Neural cell (in vitro differentiated cells): ENCODE data around the gene SPATA3. TPM values are rescaled to one million over a fixed set of nuclear protein-coding genes. Genes with fewer than 3 reads are reported as not detected.

Experiments used
- H2AFZ ChIP-seq: fragments of 200-600, 300-800 bp; sonication (generic), shearing (Covaris generic); 2 replicates; pipeline ENCODE4 v1.6.0; 2014; ENCODE audit warnings: low read depth, mild to moderate bottlenecking, antibody characterized with exemption, low read length, moderate library complexity
- H3F3A ChIP-seq: fragments of 200-600 bp; shearing (Covaris generic); 2 replicates; pipeline ENCODE4 v1.6.1; 2016; ENCODE audit warnings: mild to moderate bottlenecking, moderate library complexity, mixed read lengths, antibody characterized with exemption, low read length; ENCODE audit not compliant: insufficient read depth, poor library complexity, severe bottlenecking
- H3K27ac ChIP-seq: fragments of 200-600, 300-800 bp; sonication (generic), shearing (Covaris generic); 2 replicates; pipeline ENCODE4 v1.5.1; 2014; ENCODE audit warnings: mild to moderate bottlenecking, low read length, moderate library complexity
- H3K27me3 ChIP-seq: fragments of 300-800, 200-600 bp; sonication (generic), shearing (Covaris generic); 2 replicates; pipeline ENCODE4 v1.6.0; 2014; ENCODE audit warnings: mild to moderate bottlenecking, low read depth, low read length, moderate library complexity; ENCODE audit not compliant: insufficient read depth
- H3K36me3 ChIP-seq: fragments of 300-800, 200-600 bp; sonication (generic), shearing (Covaris generic); 2 replicates; pipeline ENCODE4 v1.5.1; 2014; ENCODE audit warnings: mild to moderate bottlenecking, antibody characterized with exemption, low read length, moderate library complexity; ENCODE audit not compliant: insufficient read depth
- H3K4me2 ChIP-seq: fragments of 300-800, 200-600 bp; sonication (generic), shearing (Covaris generic); 2 replicates; pipeline ENCODE4 v1.6.0; 2014; ENCODE audit warnings: mild to moderate bottlenecking, low read length
- H3K4me3 ChIP-seq: fragments of 300-800, 200-600 bp; sonication (generic), shearing (Covaris generic); 2 replicates; pipeline ENCODE4 v1.5.1; 2014; ENCODE audit warnings: mild to moderate bottlenecking, low read length, moderate library complexity
- H3K79me2 ChIP-seq: fragments of 200-600 bp; shearing (Covaris generic); replicated peaks from 2 replicates; pipeline ENCODE4 v1.6.0; 2014; ENCODE audit warnings: mild to moderate bottlenecking, low read length, moderate library complexity; ENCODE audit not compliant: insufficient read depth
- H3K9ac ChIP-seq: fragments of 300-800, 200-600 bp; sonication (generic), shearing (Covaris generic); 2 replicates; pipeline ENCODE4 v1.6.1; 2016; ENCODE audit warnings: mild to moderate bottlenecking, low read length, mixed read lengths
- H3K9me2 ChIP-seq: fragments of 200-600 bp; shearing (Covaris generic); 2 replicates; pipeline ENCODE4 v1.6.1; 2016; ENCODE audit warnings: mild to moderate bottlenecking, low read length, mixed read lengths; ENCODE audit not compliant: insufficient read depth
- H3K9me3 ChIP-seq: fragments of 200-600, 300-800 bp; sonication (generic), shearing (Covaris generic); 2 replicates; pipeline ENCODE4 v1.6.1; 2016; ENCODE audit warnings: mild to moderate bottlenecking, mixed run types, low read length, moderate library complexity, mixed read lengths
- H4K20me1 ChIP-seq: fragments of 200-600 bp; shearing (Covaris generic); 2 replicates; pipeline ENCODE4 v1.6.1; 2016; ENCODE audit warnings: mild to moderate bottlenecking, mixed run types; ENCODE audit not compliant: insufficient read depth
- CTCF ChIP-seq: fragments of 450-650 bp; IDR thresholded peaks from 2 replicates; pipeline ENCODE4 v1.5.1; 2014; ENCODE audit warnings: antibody characterized with exemption, mild to moderate bottlenecking, moderate library complexity; ENCODE audit not compliant: poor library complexity, severe bottlenecking
- EP300 ChIP-seq: fragments of 450-650 bp; conservative IDR thresholded peaks from 2 replicates; pipeline ENCODE4 v1.6.1; 2014; ENCODE audit warnings: antibody characterized with exemption, mild to moderate bottlenecking, moderate library complexity; ENCODE audit not compliant: poor library complexity, severe bottlenecking
- EZH2 ChIP-seq: fragments of 200-600, 300-800 bp; shearing (Covaris generic), sonication (generic); IDR thresholded peaks from 2 replicates; pipeline ENCODE4 v1.6.1; 2014; ENCODE audit warnings: antibody characterized with exemption, low read length, borderline replicate concordance, mild to moderate bottlenecking; ENCODE audit not compliant: insufficient read depth, poor library complexity, severe bottlenecking
- MXI1 ChIP-seq: fragments of 450-650 bp; conservative IDR thresholded peaks from 2 replicates; pipeline ENCODE4 v1.6.1; 2014; ENCODE audit warnings: antibody characterized with exemption, mild to moderate bottlenecking; ENCODE audit not compliant: poor library complexity, severe bottlenecking
- POLR2AphosphoS5 ChIP-seq: IDR thresholded peaks from 2 replicates; pipeline ENCODE4 v1.6.1; 2012
- RAD21 ChIP-seq: fragments of 450-650 bp; conservative IDR thresholded peaks from 2 replicates; pipeline ENCODE4 v1.6.1; 2014; ENCODE audit warnings: antibody characterized with exemption, mild to moderate bottlenecking, moderate library complexity
- REST ChIP-seq: IDR thresholded peaks from 2 replicates; pipeline ENCODE4 v1.6.1; 2012; ENCODE audit warnings: borderline replicate concordance
- SMC3 ChIP-seq: fragments of 450-650 bp; conservative IDR thresholded peaks from 2 replicates; pipeline ENCODE4 v1.6.1; 2014; ENCODE audit warnings: antibody characterized with exemption, mild to moderate bottlenecking, moderate library complexity; ENCODE audit not compliant: poor library complexity
- TAF1 ChIP-seq: IDR thresholded peaks from 2 replicates; pipeline ENCODE4 v1.6.1; 2012; ENCODE audit warnings: low read depth
- polyA plus RNA-seq: library from polyadenylated mRNA; depleted of rRNA; stranded (reverse); fragments of >200 nt; gene quantifications from 2 replicates; pipeline ENCODE4 v1.2.3, GENCODE V29; 2014

Gene SPATA3
- polyA plus RNA-seq, 1 donor from 2014 or later = not detected

- TF ChIP-seq MXI1 = no peak
- no peak for TF ChIP-seq TAF1
- no peak for TF ChIP-seq SMC3
- TF ChIP-seq POLR2AphosphoS5 = no peak
- no peak for TF ChIP-seq RAD21
- TF ChIP-seq EZH2 = no peak
- TF ChIP-seq CTCF = no peak
- TF ChIP-seq REST = no peak
- no peak for TF ChIP-seq EP300
- H3K9me3 ChIP-seq = no peaks in the 10 kb centered on the region
- no peaks in the 10 kb centered on the region for H3K27me3 ChIP-seq
- no peaks in the 10 kb centered on the region for H4K20me1 ChIP-seq
- H2AFZ ChIP-seq = no peak overlapping the region
- H3K9ac ChIP-seq = no peak overlapping the region
- H3K4me2 ChIP-seq = no peak overlapping the region
- H3K27ac ChIP-seq = no peak overlapping the region
- no peaks in the 10 kb centered on the region for H3K79me2 ChIP-seq
- H3K9me2 ChIP-seq = no peaks in the 10 kb centered on the region
- no peak overlapping the region for H3K4me3 ChIP-seq
- no peaks in the 10 kb centered on the region for H3F3A ChIP-seq
- no peaks in the 10 kb centered on the region for H3K36me3 ChIP-seq
These were observed 53.5 kb downstream of the SPATA3 start for GRCh38 chr2:231049286-231050017.

- no peaks in the 10 kb centered on the region for H3K79me2 ChIP-seq
- no peaks in the 10 kb centered on the region for H4K20me1 ChIP-seq
- no peak overlapping the region for H2AFZ ChIP-seq
- no peak for TF ChIP-seq REST
- no peak for TF ChIP-seq CTCF
- TF ChIP-seq MXI1 = no peak
- TF ChIP-seq RAD21 = no peak
- TF ChIP-seq EZH2 = no peak
- TF ChIP-seq EP300 = no peak
- TF ChIP-seq SMC3 = no peak
- TF ChIP-seq POLR2AphosphoS5 = no peak
- H3F3A ChIP-seq = no peaks in the 10 kb centered on the region
- no peak overlapping the region for H3K9ac ChIP-seq
- H3K9me3 ChIP-seq = no peaks in the 10 kb centered on the region
- H3K27me3 ChIP-seq = no peaks in the 10 kb centered on the region
- H3K4me3 ChIP-seq = no peak overlapping the region
- H3K36me3 ChIP-seq = no peaks in the 10 kb centered on the region
- no peak overlapping the region for H3K4me2 ChIP-seq
- no peak overlapping the region for H3K27ac ChIP-seq
- H3K9me2 ChIP-seq = no peaks in the 10 kb centered on the region
These were observed 54.3 kb downstream of the SPATA3 start for GRCh38 chr2:231050018-231050901.
